K562 (cell line): ENCODE measurements around the gene CPLX4.

Experiments used
- ATF7 ChIP-seq: fragments of 450-650 bp; IDR thresholded peaks from 2 replicates; pipeline ENCODE4 v1.7.1; 2014; ENCODE audit warnings: mild to moderate bottlenecking, moderate library complexity
- CBX8 ChIP-seq: fragments of 200-600 bp; sonication (generic); IDR thresholded peaks from 2 replicates; pipeline ENCODE4 v1.6.1; 2012; ENCODE audit warnings: borderline replicate concordance, mixed run types, low read depth, mild to moderate bottlenecking, moderate library complexity, mixed read lengths, low read length, control low read depth, inconsistent platforms; ENCODE audit not compliant: poor library complexity, severe bottlenecking; ENCODE audit errors: extremely low read depth
- MXI1 ChIP-seq: IDR thresholded peaks from 2 replicates; pipeline ENCODE4 v1.6.1; 2011; ENCODE audit warnings: low read depth, mild to moderate bottlenecking, improper control_type of control experiment, low read length
- NFIC ChIP-seq: fragments of 450-650 bp; IDR thresholded peaks from 2 replicates; pipeline ENCODE4 v1.6.1; 2017; ENCODE audit warnings: mild to moderate bottlenecking, inconsistent platforms
- NR2C2 ChIP-seq, 2 experiments: fragments of 200-800 bp in 1 of 2; sonication (Bioruptor generic) in 1 of 2; sonication (generic) in 1 of 2; formaldehyde crosslinking in 1 of 2; IDR thresholded peaks; 2 replicates each; pipeline versions ENCODE4 v1.6.1 to v1.8.0; 2016 to 2022; ENCODE audit warnings: mild to moderate bottlenecking in 1 of 2, missing compliant biosample characterization in 1 of 2, missing genetic modification characterization in 1 of 2, missing genetic modification reagents in 1 of 2
- NRF1 ChIP-seq, 2 experiments: fragments of 450-650 bp; IDR thresholded peaks in 1 of 2; conservative IDR thresholded peaks in 1 of 2; 2 replicates each; pipeline ENCODE4 v1.6.1; 2014; ENCODE audit warnings: mild to moderate bottlenecking in 2 of 2
- POLR2AphosphoS2 ChIP-seq: IDR thresholded peaks from 2 replicates; pipeline ENCODE4 v1.6.1; 2012; ENCODE audit warnings: low read length, improper control_type of control experiment
- RAD21 ChIP-seq, 2 experiments: fragments of 250-450 bp in 1 of 2; fragments of 450-650 bp in 1 of 2; sonication (Bioruptor Pico) in 1 of 2; formaldehyde crosslinking in 1 of 2; IDR thresholded peaks in 1 of 2; conservative IDR thresholded peaks in 1 of 2; 2 replicates each; pipeline versions ENCODE4 v1.4.0 to v1.8.0; 2020 to 2022; ENCODE audit warnings: mild to moderate bottlenecking in 2 of 2, moderate library complexity in 1 of 2
- SP2 ChIP-seq: IDR thresholded peaks from 2 replicates; pipeline ENCODE4 v1.6.1; 2011; ENCODE audit warnings: mild to moderate bottlenecking, low read depth, low read length, moderate library complexity; ENCODE audit not compliant: poor library complexity, severe bottlenecking; ENCODE audit errors: extremely low read depth
- ZNF140 ChIP-seq: fragments of 250-450 bp; sonication (Bioruptor Pico); IDR thresholded peaks from 2 replicates; pipeline ENCODE4 v1.8.0; 2021; ENCODE audit warnings: moderate library complexity, mild to moderate bottlenecking, inconsistent platforms
- ZNF175 ChIP-seq: fragments of 200-800 bp; sonication (Bioruptor generic); IDR thresholded peaks from 2 replicates; pipeline ENCODE4 v1.6.1; 2016; ENCODE audit warnings: low read depth, mild to moderate bottlenecking, missing genetic modification characterization, missing compliant biosample characterization
- TF ChIP-seq, protein P1 (sequence below), 3 experiments: IDR thresholded peaks in 2 of 3; conservative IDR thresholded peaks in 1 of 3; 2 replicates each; pipeline ENCODE4 v1.5.1; 2011 to 2012; ENCODE audit warnings: low read length in 3 of 3, mild to moderate bottlenecking in 3 of 3, control low read depth in 2 of 3, improper control_type of control experiment in 1 of 3, inconsistent platforms in 1 of 3, low read depth in 1 of 3, mixed read lengths in 1 of 3, moderate library complexity in 1 of 3; ENCODE audit not compliant: insufficient read depth in 2 of 3
- TF ChIP-seq, protein P2 (sequence below): sonication (generic); formaldehyde crosslinking; IDR thresholded peaks from 2 replicates; pipeline ENCODE4 v1.8.0; 2022; ENCODE audit warnings: mild to moderate bottlenecking, missing genetic modification reagents

DNA sequence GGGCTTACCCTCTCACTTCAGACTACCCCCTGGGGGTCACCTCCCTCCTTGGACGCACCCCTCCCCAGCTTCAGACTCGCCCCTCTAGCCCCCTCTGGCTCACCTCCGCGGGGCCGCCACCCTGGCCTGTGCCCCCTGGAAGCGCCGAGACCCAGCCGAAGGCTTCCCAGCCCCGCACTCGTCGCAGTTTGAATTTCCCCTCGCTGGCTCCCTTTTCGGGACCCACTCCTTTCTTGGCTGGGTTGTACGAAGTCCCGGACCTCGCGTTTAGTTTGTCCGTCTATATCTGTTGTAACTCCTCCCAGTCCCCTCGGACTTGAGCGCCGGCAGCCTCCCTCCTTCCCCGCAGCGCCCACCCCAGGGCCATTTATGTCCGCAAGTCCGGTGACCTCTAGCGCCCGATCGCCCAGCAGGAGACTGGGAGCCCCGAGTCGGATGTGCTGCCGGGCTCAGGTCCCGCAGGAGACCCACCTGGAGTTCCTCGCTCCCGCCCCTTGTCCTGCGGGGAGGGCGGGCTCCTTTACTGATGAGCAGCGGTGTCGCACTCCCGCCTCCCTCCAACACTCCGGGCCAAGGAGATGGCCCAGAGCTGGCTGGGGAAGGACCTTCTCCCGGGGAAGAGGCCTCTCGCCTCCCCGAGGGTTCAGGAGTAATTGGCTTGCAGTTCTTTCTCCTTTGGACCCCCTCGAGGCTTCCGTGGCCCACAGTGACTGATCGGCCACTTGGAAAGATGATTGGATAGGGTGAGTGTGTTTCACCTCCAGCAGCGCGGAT lies 44.5 kb downstream of the CPLX4 start:
- TF ChIP-seq ATF7 = no peak
- TF ChIP-seq, protein P1, sequence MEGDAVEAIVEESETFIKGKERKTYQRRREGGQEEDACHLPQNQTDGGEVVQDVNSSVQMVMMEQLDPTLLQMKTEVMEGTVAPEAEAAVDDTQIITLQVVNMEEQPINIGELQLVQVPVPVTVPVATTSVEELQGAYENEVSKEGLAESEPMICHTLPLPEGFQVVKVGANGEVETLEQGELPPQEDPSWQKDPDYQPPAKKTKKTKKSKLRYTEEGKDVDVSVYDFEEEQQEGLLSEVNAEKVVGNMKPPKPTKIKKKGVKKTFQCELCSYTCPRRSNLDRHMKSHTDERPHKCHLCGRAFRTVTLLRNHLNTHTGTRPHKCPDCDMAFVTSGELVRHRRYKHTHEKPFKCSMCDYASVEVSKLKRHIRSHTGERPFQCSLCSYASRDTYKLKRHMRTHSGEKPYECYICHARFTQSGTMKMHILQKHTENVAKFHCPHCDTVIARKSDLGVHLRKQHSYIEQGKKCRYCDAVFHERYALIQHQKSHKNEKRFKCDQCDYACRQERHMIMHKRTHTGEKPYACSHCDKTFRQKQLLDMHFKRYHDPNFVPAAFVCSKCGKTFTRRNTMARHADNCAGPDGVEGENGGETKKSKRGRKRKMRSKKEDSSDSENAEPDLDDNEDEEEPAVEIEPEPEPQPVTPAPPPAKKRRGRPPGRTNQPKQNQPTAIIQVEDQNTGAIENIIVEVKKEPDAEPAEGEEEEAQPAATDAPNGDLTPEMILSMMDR (IDR thresholded peaks at IDR 0.05 in 2 of 3, conservative IDR thresholded peaks at IDR 0.05 in 1 of 3; ENCODE audit: insufficient read depth in 2 of 3, low read depth in 1 of 3, low read length in 3 of 3) = no peak
- TF ChIP-seq, protein P2, sequence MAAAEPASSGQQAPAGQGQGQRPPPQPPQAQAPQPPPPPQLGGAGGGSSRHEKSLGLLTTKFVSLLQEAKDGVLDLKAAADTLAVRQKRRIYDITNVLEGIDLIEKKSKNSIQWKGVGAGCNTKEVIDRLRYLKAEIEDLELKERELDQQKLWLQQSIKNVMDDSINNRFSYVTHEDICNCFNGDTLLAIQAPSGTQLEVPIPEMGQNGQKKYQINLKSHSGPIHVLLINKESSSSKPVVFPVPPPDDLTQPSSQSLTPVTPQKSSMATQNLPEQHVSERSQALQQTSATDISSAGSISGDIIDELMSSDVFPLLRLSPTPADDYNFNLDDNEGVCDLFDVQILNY (CRISPR knock-in tag) = no peak
- no peak for TF ChIP-seq MXI1
- TF ChIP-seq CBX8 = no peak
- TF ChIP-seq NFIC = no peak
- TF ChIP-seq ZNF140 (CRISPR knock-in tag) = no peak
- no peak for TF ChIP-seq SP2
- no peak for TF ChIP-seq ZNF175
- TF ChIP-seq RAD21 (CRISPR knock-in tag; conservative IDR thresholded peaks at IDR 0.05 in 1 of 2, IDR thresholded peaks at IDR 0.05 in 1 of 2) = no peak
- no peak for TF ChIP-seq NR2C2 (CRISPR knock-in tag; IDR thresholded peaks at IDR 0.05)
- no peak for TF ChIP-seq NR2C2 (tag; IDR thresholded peaks at IDR 0.05)
- no peak for TF ChIP-seq POLR2AphosphoS2
- TF ChIP-seq NRF1 (conservative IDR thresholded peaks at IDR 0.05 in 1 of 2, IDR thresholded peaks at IDR 0.05 in 1 of 2) = no peak
